Measurements from ENCODE around the gene INPP4B.
A peak's percentile ranks its signal among the peaks of the same experiment; 100 is the strongest.
"Not testable (repeated sequence)": the region's sequence is repeated elsewhere in the genome, so short reads cannot be mapped to it uniquely, and the experiment has no call there.

INPP4B gene

GRCh38 chr4:142824368-142824767, 21.7 kb downstream of the INPP4B start:
- no peak for DNase-seq

- no peak for DNase-seq
Observed at GRCh38 chr4:142823796-142824195, 22.3 kb downstream of the INPP4B start.

GRCh38 chr4:142818476-142818875, 27.6 kb downstream of the INPP4B start:
- DNase-seq, result no peak

- peak; percentile 54 for DNase-seq
Observed at GRCh38 chr4:142818031-142818430, 28.1 kb downstream of the INPP4B start.

DNA sequence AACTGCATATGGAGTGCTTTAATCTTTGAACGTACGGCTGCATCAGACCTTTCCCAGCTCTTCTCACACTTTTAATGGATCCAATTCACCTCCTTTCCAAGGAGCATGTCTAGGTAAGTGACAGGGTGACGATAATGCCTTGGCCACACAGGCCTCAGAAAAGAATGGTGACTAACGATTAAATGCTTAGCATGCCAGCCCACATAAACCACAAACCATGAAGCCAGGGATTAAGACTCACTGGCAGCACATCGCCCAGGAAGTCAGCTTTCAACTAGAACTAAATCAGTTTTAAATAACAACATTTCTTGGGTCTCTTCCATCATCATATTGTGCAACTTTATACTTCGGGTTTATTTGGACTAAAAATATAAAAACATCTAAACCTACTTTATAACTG, 28.7 kb downstream of the INPP4B start:
- peak; percentile 85 for DNase-seq

DNA sequence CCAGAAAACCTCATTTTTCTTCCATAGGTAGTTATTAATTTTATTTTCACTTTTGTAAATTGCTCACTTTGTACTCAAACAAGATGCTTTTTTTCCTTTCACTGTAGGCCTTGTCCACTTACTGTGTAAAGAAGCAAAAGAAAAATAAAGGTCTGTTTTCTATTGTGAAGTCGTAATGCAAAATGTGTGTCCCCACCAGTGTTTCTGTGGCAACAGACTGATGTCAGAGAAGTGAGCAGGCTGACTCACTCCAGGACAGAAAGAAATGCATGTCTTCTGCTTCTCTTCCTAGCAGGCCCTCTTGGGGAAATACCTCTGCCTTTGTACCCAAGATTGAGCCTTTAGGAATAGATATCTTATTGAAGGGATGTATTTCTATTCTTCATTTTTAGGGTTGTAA, 30.3 kb downstream of the INPP4B start:
- DNase-seq, result peak; percentile 80

GRCh38 chr4:142813388-142813787, 32.7 kb downstream of the INPP4B start:
- no peak for DNase-seq

DNA sequence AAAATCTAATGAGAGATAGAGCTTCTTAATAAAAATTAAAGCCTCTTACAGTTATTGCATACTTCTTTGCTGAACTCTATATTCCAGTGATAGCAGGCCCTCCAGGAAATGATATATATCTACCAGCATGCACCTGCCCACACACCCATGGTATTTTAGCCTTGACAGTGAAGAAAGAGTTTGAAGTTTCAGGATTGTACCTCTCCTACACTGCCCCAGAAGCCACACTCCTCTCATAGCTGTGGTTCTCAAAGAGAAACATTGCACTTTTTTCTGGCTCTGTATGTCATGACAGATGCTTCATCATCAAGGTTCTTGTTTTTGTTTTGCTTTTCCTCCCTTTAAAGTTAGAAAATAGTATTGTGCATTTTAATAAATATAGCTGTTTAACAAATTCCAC, 34.0 kb downstream of the INPP4B start:
- no peak for DNase-seq

DNA sequence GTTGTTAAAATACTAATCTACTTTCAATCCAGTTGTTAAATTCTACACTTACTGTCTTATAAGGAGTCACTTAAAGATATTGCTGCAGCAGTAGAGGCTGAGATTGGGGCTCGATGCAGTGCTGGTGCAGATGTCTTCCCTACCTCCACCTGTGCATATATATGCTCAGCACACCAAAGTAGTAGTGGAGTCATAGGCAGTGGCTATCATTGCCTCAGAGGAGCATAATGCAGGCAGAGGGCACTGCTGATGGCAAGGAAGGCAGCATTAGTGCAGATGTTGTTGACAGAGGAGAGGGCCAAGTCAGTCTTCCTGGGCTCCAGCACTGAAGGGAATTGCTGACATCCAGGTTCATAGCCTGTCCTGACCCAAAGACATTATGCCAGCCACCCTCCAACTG, 35.1 kb downstream of the INPP4B start:
- DNase-seq, result no peak

- DNase-seq, result no peak
Observed at GRCh38 chr4:142809559-142809958, 36.5 kb downstream of the INPP4B start.

GRCh38 chr4:142803879-142804278, 42.2 kb downstream of the INPP4B start:
- not testable (repeated sequence) for DNase-seq

GRCh38 chr4:142801966-142802365, 44.1 kb downstream of the INPP4B start:
- no peak for DNase-seq

DNA sequence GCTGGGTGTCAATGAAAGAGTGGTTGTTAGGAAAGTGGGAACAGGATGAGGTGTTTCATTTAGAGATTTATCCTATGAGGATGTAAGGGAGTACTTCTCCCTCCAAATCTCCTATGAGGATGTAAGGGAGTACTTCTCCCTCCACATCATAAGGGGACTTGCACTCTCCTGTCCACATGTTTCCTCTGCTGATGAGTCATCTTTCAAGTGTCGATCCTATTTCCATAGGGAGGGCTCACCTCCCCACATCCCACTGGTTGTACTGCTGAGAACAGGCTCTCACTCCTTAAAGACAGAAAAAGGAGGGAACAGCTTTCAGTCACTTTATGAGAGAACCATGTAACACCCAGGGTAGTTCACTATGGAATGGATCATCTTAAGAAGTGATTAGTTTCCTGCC, 65.0 kb downstream of the INPP4B start:
- no peak for DNase-seq

GRCh38 chr4:142778900-142779299, 67.2 kb downstream of the INPP4B start:
- DNase-seq, result no peak

DNA sequence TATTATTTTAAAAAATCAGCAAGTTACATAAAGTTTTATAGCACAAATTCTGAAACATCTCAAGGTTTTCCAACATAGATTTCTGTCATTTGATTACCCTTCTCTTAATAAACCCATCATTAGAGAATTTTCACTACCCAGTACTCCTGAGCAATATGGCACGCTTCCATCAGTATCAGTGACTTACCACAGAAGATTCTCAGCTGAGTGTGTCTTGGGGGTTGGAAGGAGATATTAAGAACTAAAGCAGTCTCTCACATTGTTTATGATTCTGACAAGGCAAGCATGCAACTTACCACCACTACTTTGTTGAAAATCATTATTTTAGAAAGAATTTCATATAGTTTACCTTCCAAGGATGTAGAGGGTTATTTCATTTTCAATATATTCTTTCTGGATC, 67.7 kb downstream of the INPP4B start:
- DNase-seq, result no peak

DNA sequence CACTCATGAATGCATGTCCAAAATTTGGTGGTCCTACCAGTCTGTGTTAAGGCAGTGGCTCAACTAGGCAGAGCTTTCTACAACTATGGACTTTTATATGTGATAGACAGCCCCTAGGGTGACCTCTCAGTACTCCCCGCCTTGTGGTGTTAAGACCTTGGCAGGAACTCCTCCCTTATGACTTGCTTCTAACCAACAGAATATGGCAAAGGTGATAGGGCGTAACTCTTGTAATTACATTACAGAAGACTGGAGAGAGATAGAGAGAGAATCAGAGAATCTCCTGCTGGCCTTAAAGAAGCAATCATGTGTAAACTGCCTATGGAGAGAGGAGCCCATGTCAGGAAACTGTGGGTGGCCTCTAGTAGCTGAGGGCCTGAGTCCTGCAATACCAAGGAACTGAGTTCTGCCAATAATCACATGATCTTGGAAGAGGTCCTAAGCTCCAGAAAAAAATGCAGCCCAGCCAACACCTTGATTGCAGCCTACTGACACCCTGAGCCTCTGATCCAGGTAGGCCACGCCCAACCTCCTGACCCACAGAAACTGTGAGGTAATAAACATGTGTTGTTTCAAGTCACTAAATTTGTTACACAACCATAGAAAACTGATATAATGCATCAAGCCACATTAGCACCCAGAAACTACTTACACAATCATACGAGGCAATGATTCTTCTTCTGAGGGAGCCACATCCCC, 68.9 kb downstream of the INPP4B start:
- peak; percentile 5 for DNase-seq

DNA sequence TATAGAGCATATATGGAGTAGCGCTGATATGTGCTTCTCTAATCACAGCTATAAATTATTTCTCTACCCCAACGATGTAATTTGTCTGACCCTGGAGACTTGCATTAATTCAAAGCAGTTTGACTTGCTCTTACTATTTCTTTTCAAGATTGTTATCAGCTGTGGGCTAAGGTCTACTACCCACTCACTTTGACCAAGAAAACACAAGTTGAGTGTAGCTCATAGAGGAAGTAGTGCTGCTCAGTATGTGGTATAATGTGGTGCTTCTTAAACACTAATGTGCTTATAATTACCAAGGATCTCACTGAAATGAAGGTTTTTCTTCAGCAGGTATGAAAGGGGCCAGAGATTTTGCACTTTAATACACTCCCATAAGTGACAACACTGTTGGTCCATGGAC, 70.1 kb downstream of the INPP4B start:
- DNase-seq, result no peak

GRCh38 chr4:142773505-142773904, 72.6 kb downstream of the INPP4B start:
- no peak for DNase-seq

DNA sequence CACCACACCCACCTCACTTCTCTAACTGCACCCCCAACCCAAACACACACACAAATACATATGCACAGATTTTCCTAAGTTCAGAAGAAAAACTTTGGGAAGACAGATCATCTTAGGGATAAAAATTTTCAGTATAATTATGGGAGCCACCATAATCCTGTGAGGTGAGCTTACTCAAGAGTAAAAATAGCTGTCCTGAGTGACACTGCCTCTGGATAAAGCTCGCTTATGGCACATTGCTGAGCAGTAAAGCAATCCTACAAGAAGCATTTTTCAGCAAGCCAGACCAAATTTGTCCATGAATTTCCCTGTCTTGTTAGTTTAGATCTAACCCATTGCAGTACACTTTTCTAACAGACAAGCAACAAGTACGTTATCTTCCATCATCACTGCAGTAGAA, 83.8 kb downstream of the INPP4B start:
- DNase-seq, result no peak

- DNase-seq, result no peak
Observed at GRCh38 chr4:142752202-142752786, 93.8 kb downstream of the INPP4B start.

DNA sequence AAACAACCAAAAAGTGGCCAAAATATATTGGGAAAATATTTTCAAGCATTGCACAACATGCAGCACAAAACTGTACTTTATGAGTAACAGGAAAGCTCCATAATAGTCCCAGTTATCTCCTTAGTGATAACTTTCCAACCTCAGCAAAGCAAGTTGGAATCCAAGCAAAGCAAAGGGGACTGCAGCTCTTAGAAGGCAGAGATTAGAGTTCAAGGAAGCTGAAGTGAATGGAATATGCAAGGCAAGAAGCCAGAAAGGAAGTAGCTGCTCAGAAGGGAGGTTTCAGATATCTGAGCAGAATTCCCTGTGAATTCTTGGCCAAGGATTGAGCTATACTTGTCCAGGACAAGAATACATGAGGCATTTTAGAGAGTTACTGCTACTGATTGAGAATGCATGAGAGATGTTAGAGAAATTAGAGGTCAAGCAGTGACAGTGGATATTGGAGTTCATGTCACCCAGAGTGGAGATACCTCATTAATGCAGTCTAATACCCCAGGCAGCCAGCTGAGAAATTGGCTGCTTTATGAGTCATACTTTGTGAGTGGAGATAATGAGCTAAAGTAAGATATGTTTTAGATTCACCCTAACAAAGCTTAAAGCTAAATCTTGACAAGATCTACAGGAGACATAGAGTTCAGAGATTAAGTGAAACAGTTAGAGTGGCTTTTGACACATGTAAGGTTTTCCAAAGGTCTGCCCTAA, 102.8 kb downstream of the INPP4B start:
- no peak for DNase-seq

GRCh38 chr4:142741995-142742394, 104.1 kb downstream of the INPP4B start:
- DNase-seq, result no peak

GRCh38 chr4:142728233-142728632, 117.9 kb downstream of the INPP4B start:
- DNase-seq, result no peak

GRCh38 chr4:142727149-142727548, 119.0 kb downstream of the INPP4B start:
- DNase-seq, result no peak
